Cardiac muscle cell (in vitro differentiated cells and primary cell): ENCODE measurements around the gene ABI1. TPM values are rescaled to one million over a fixed set of nuclear protein-coding genes. Genes with fewer than 3 reads are reported as not detected.
A peak's percentile ranks its signal among the peaks of the same experiment; 100 is the strongest.

Source experiments
- DNase-seq, 2 donors: peaks; one replicate each; pipeline versions ENCODE4 v3.0.0 to v3.0.0-alpha.2; 2010 to 2017; ENCODE audit warnings: low read depth in 1 of 2, low spot score in 1 of 2
- H3K27ac ChIP-seq: fragments of 200-600 bp; sonication (generic); 2 replicates; pipeline ENCODE4 v1.5.1; 2016
- H3K27me3 ChIP-seq: fragments of 200-600 bp; sonication (generic); 2 replicates; pipeline ENCODE4 v1.6.0; 2016; ENCODE audit warnings: control low read depth
- H3K36me3 ChIP-seq: fragments of 200-600 bp; sonication (generic); 2 replicates; pipeline ENCODE4 v1.5.1; 2016; ENCODE audit warnings: control low read depth
- H3K4me1 ChIP-seq: fragments of 200-600 bp; sonication (generic); 2 replicates; pipeline ENCODE4 v1.8.1; 2017; ENCODE audit warnings: low read depth, mild to moderate bottlenecking, mixed run types
- H3K4me3 ChIP-seq: fragments of 200-600 bp; sonication (generic); 2 replicates; pipeline ENCODE4 v1.5.1; 2016; ENCODE audit warnings: mild to moderate bottlenecking
- H3K9me3 ChIP-seq: fragments of 200-600 bp; sonication (generic); 2 replicates; pipeline ENCODE4 v1.5.1; 2017; ENCODE audit warnings: low read depth, mild to moderate bottlenecking, control low read depth
- CTCF ChIP-seq: IDR thresholded peaks from 2 replicates; pipeline ENCODE4 v1.5.1; 2012; ENCODE audit warnings: low read depth, mild to moderate bottlenecking, low read length
- polyA plus RNA-seq: library from polyadenylated mRNA; unstranded; fragments of >200 nt; fragmentation: Nextera tagmentation; extraction: Ambion mirVana; gene quantifications from 2 replicates; pipeline ENCODE4 v1.2.1, GENCODE V29; 2016
- total RNA-seq: library from RNA; depleted of rRNA; stranded (reverse); fragments of >200 nt; gene quantifications from 2 replicates; pipeline ENCODE4 v1.2.3, GENCODE V29; 2016

ABI1 gene
- total and polyA plus RNA-seq, 2 experiments from 2014 or later = 36.8 to 38.7 TPM

- no peak for DNase-seq
- TF ChIP-seq CTCF = no peak
- Histone ChIP-seq H3K4me1 (no peaks in the 10 kb centered on the region), H3K36me3 (no peaks in the 10 kb centered on the region), H3K27ac (no peak overlapping the region), H3K4me3 (no peak overlapping the region), H3K9me3 (no peaks in the 10 kb centered on the region), H3K27me3 (no peaks in the 10 kb centered on the region)
Observed at GRCh38 chr10:26703974-26704373, 156.8 kb downstream of the ABI1 start.

- H3K27ac ChIP-seq = no peak overlapping the region
- H3K4me3 ChIP-seq = no peak overlapping the region
- H3K4me1 ChIP-seq = peaks cover 4% of the 10 kb centered on the region
- no peaks in the 10 kb centered on the region for H3K9me3 ChIP-seq
- TF ChIP-seq CTCF = no peak
- DNase-seq = no peak
- no peaks in the 10 kb centered on the region for H3K27me3 ChIP-seq
- no peaks in the 10 kb centered on the region for H3K36me3 ChIP-seq
Observed at GRCh38 chr10:26703096-26703495, 157.7 kb downstream of the ABI1 start.

GRCh38 chr10:26700884-26701630, 159.7 kb downstream of the ABI1 start:
- Histone ChIP-seq H3K27me3 (no peaks in the 10 kb centered on the region), H3K9me3 (no peaks in the 10 kb centered on the region)
- TF ChIP-seq CTCF = no peak

GRCh38 chr10:26699631-26700030, 161.1 kb downstream of the ABI1 start:
- Histone ChIP-seq H3K4me3 (no peak overlapping the region), H3K27me3 (no peaks in the 10 kb centered on the region), H3K27ac (no peak overlapping the region), H3K9me3 (no peaks in the 10 kb centered on the region), H3K4me1 (peaks cover 4% of the 10 kb centered on the region), H3K36me3 (no peaks in the 10 kb centered on the region)
- no peak for TF ChIP-seq CTCF
- no peak for DNase-seq

More at GRCh38 chr10:26700884-26701630, 159.7 kb downstream of the ABI1 start:
- Histone ChIP-seq H3K4me1 (peaks cover 4% of the 10 kb centered on the region), H3K36me3 (no peaks in the 10 kb centered on the region), H3K4me3 (no peak overlapping the region), H3K27ac (no peak overlapping the region)
- no peak for DNase-seq

- Histone ChIP-seq H3K27me3 (peaks cover 5% of the 10 kb centered on the region), H3K4me3 (peak overlapping the region; percentile 83), H3K4me1 (peaks cover 4% of the 10 kb centered on the region), H3K27ac (no peak overlapping the region), H3K36me3 (no peaks in the 10 kb centered on the region), H3K9me3 (no peaks in the 10 kb centered on the region)
- no peak for DNase-seq
- no peak for TF ChIP-seq CTCF
Observed at GRCh38 chr10:26698909-26699308, 161.8 kb downstream of the ABI1 start.
